Stomach (tissue), 4 donors: Measurements from ENCODE around the gene RRP12.

ENCODE experiments used
- EP300 ChIP-seq: sonication (generic); formaldehyde crosslinking; IDR thresholded peaks from one replicate; pipeline ENCODE4 v1.6.1; 2017; ENCODE audit warnings: antibody characterized with exemption
- POLR2A ChIP-seq, 4 donors: fragments of 450-650 bp; IDR thresholded peaks; one replicate each; pipeline ENCODE4 v1.6.1; 2016; ENCODE audit warnings: antibody characterized with exemption in 4 of 4, control low read depth in 2 of 4, mild to moderate bottlenecking in 1 of 4, moderate library complexity in 1 of 4
- TF ChIP-seq, protein P1 (sequence below), 7 experiments: fragments of 450-650 bp in 4 of 7; fragments of 200-600 bp in 3 of 7; sonication (generic) in 3 of 7; IDR thresholded peaks; one replicate each; pipeline ENCODE4 v1.5.1; 2016 to 2019; ENCODE audit warnings: antibody characterized with exemption in 7 of 7, control low read depth in 2 of 7, mild to moderate bottlenecking in 1 of 7

DNA sequence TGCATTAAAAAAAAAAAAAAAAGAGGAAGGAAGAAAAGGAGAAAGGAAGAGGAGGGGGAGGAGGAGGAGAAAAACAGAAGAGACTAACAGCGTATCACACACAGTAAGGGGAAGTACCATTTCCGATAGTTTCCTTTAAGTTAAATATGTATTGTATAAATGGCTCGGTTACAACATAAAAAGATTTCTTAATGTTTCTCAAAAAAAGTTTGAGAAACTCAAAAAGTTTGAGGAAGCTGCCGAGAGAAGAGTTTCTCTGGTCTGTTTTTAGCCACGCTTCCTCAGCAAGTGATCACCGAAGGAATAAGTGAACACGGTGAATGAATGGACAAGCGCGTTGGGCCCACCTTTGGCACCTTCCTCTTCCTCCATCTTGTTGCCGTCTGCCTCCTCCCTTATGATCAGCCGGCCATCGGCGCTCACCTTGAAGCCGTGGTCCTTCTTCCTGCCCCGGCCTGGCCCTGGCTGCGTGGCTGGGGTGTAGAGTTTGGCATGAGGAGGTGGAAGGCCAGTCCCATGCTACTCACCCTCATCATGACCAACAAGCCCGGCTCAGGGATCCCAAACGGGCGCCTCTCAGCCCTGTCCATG, 35.3 kb downstream of the RRP12 start:
- TF ChIP-seq POLR2A (IDR thresholded peaks at IDR 0.05), result no peak
- TF ChIP-seq, protein P1, sequence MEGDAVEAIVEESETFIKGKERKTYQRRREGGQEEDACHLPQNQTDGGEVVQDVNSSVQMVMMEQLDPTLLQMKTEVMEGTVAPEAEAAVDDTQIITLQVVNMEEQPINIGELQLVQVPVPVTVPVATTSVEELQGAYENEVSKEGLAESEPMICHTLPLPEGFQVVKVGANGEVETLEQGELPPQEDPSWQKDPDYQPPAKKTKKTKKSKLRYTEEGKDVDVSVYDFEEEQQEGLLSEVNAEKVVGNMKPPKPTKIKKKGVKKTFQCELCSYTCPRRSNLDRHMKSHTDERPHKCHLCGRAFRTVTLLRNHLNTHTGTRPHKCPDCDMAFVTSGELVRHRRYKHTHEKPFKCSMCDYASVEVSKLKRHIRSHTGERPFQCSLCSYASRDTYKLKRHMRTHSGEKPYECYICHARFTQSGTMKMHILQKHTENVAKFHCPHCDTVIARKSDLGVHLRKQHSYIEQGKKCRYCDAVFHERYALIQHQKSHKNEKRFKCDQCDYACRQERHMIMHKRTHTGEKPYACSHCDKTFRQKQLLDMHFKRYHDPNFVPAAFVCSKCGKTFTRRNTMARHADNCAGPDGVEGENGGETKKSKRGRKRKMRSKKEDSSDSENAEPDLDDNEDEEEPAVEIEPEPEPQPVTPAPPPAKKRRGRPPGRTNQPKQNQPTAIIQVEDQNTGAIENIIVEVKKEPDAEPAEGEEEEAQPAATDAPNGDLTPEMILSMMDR (IDR thresholded peaks at IDR 0.05), result no peak
- TF ChIP-seq EP300, result no peak
